Gastroesophageal sphincter (tissue), 3 donors: ENCODE measurements around the gene ARMC8.

Experiments used
- POLR2A ChIP-seq, 2 donors: fragments of 450-650 bp; IDR thresholded peaks; one replicate each; pipeline ENCODE4 v1.6.1; 2017; ENCODE audit warnings: antibody characterized with exemption in 2 of 2, mild to moderate bottlenecking in 2 of 2, moderate library complexity in 1 of 2
- TF ChIP-seq, protein P1 (sequence below), 4 experiments: fragments of 200-600 bp in 2 of 4; fragments of 450-650 bp in 2 of 4; sonication (generic) in 1 of 4; IDR thresholded peaks; one replicate each; pipeline ENCODE4 v1.5.1; 2017 to 2019; ENCODE audit warnings: antibody characterized with exemption in 4 of 4, mild to moderate bottlenecking in 2 of 4, moderate library complexity in 2 of 4

DNA sequence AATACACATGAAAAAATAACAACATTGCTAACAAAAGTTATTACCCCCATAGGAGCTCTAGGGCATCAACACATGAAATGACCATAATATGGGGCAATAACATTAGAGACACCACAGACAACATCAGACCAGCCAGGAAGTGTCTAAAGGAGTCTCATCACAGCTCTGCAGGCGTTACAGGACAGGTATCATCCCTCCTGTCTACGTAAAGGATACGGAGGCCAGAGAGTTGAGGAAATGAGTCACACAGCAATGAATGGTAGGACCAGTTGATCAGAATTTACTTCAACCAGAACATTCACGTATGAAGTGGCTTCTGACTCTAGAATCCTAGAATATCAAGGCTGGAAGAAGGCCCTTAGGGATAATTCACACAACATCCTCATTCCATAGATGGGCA, 140.7 kb downstream of the ARMC8 start:
- TF ChIP-seq, protein P1, sequence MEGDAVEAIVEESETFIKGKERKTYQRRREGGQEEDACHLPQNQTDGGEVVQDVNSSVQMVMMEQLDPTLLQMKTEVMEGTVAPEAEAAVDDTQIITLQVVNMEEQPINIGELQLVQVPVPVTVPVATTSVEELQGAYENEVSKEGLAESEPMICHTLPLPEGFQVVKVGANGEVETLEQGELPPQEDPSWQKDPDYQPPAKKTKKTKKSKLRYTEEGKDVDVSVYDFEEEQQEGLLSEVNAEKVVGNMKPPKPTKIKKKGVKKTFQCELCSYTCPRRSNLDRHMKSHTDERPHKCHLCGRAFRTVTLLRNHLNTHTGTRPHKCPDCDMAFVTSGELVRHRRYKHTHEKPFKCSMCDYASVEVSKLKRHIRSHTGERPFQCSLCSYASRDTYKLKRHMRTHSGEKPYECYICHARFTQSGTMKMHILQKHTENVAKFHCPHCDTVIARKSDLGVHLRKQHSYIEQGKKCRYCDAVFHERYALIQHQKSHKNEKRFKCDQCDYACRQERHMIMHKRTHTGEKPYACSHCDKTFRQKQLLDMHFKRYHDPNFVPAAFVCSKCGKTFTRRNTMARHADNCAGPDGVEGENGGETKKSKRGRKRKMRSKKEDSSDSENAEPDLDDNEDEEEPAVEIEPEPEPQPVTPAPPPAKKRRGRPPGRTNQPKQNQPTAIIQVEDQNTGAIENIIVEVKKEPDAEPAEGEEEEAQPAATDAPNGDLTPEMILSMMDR (IDR thresholded peaks at IDR 0.05), result no peak
- TF ChIP-seq POLR2A (IDR thresholded peaks at IDR 0.05), result no peak
